GM21825 (cell line): ENCODE results near the gene BACH1.

ENCODE experiments used
- ATAC-seq: cut with Tn5 transposase; IDR thresholded peaks from one replicate; pipeline ENCODE4 v1.9.1; 2021; ENCODE audit warnings: mild to moderate bottlenecking, moderate library complexity; ENCODE audit not compliant: unreplicated experiment

The BACH1 gene

GRCh38 chr21:29313662-29314408 is 15.1 kb downstream of the BACH1 start:
- no peak for ATAC-seq

GRCh38 chr21:29315131-29315749 is 16.5 kb downstream of the BACH1 start:
- no peak for ATAC-seq

- ATAC-seq = no peak
Observed at GRCh38 chr21:29316029-29316742, 17.5 kb downstream of the BACH1 start.

- no peak for ATAC-seq
Observed at GRCh38 chr21:29316806-29317205, 18.1 kb downstream of the BACH1 start.

- no peak for ATAC-seq
Observed at GRCh38 chr21:29318354-29318753, 19.6 kb downstream of the BACH1 start.

GRCh38 chr21:29320031-29320430 is 21.3 kb downstream of the BACH1 start:
- ATAC-seq = no peak

- no peak for ATAC-seq
Observed at GRCh38 chr21:29321217-29321616, 22.5 kb downstream of the BACH1 start.

GRCh38 chr21:29321932-29322928 is 23.5 kb downstream of the BACH1 start:
- ATAC-seq = no peak

GRCh38 chr21:29323189-29323588 is 24.5 kb downstream of the BACH1 start:
- ATAC-seq = no peak

GRCh38 chr21:29326914-29327554 is 28.3 kb downstream of the BACH1 start:
- ATAC-seq = no peak

- ATAC-seq = no peak
Observed at GRCh38 chr21:29329406-29329805, 30.7 kb downstream of the BACH1 start.

- ATAC-seq = no peak
Observed at GRCh38 chr21:29330797-29331196, 32.1 kb downstream of the BACH1 start.

- no peak for ATAC-seq
Observed at GRCh38 chr21:29332461-29333362, 34.0 kb downstream of the BACH1 start.

- ATAC-seq = no peak
Observed at GRCh38 chr21:29333406-29333805, 34.7 kb downstream of the BACH1 start.

GRCh38 chr21:29334717-29335428 is 36.2 kb downstream of the BACH1 start:
- ATAC-seq = no peak

GRCh38 chr21:29335720-29336119 is 37.0 kb downstream of the BACH1 start:
- ATAC-seq = no peak

- no peak for ATAC-seq
Observed at GRCh38 chr21:29338256-29338655, 39.5 kb downstream of the BACH1 start.

GRCh38 chr21:29340228-29340627 is 41.5 kb downstream of the BACH1 start:
- no peak for ATAC-seq
